HUES6 (cell line): Measurements from ENCODE around the gene C17orf100.

Source experiments
- H3K27ac ChIP-seq: 2 replicates; pipeline ENCODE4 v1.7.0; 2013; ENCODE audit warnings: low read depth, mild to moderate bottlenecking, low read length, inconsistent platforms
- H3K27me3 ChIP-seq: 2 replicates; pipeline ENCODE4 v1.6.1; 2013; ENCODE audit warnings: low read length; ENCODE audit not compliant: control insufficient read depth, insufficient read depth
- H3K36me3 ChIP-seq: 2 replicates; pipeline ENCODE4 v1.6.1; 2013; ENCODE audit warnings: low read length; ENCODE audit not compliant: control insufficient read depth, insufficient read depth
- H3K4me1 ChIP-seq: 2 replicates; pipeline ENCODE4 v1.6.1; 2013; ENCODE audit warnings: low read length; ENCODE audit not compliant: control insufficient read depth, insufficient read depth
- H3K4me3 ChIP-seq: 2 replicates; pipeline ENCODE4 v1.5.1; 2013; ENCODE audit warnings: low read depth, low read length
- H3K9ac ChIP-seq: one replicate; pipeline ENCODE4 v1.6.1; 2013; ENCODE audit warnings: mild to moderate bottlenecking, low read length
- H3K9me3 ChIP-seq: 2 replicates; pipeline ENCODE4 v1.6.1; 2013; ENCODE audit warnings: low read depth, low read length; ENCODE audit not compliant: control insufficient read depth, insufficient read depth

Gene C17orf100

DNA sequence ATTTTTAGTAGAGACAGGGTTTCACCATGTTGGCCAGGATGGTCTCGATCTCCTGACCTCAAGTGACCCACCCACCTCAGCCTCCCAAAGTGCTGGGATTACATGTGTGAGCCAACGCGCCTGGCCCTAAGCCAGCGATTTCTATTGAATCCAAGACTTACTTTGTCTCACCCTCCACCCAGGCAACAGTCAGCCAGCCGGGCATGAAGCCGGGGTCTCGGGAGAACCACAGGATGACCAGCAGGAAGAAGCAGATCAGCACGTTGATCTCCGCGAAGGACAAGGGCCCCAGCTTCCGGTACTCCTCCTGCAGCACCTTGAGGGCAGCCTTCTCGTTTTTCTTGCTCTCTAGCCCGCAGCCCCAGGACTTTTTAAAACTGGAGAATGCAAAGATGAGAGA, 44.0 kb downstream of the C17orf100 start:
- H3K9me3 ChIP-seq, result no peaks in the 10 kb centered on the region
- H3K27ac ChIP-seq, result no peak overlapping the region
- H3K9ac ChIP-seq, result no peak overlapping the region
- H3K4me1 ChIP-seq, result peaks cover 7% of the 10 kb centered on the region; the same call in 1 of the 2 replicates
- 0 out of 2 replicates have a peak, but pooled peaks cover 3% of the 10 kb centered on the region for H3K27me3 ChIP-seq
- H3K4me3 ChIP-seq, result no peak overlapping the region
- no peaks in the 10 kb centered on the region for H3K36me3 ChIP-seq

DNA sequence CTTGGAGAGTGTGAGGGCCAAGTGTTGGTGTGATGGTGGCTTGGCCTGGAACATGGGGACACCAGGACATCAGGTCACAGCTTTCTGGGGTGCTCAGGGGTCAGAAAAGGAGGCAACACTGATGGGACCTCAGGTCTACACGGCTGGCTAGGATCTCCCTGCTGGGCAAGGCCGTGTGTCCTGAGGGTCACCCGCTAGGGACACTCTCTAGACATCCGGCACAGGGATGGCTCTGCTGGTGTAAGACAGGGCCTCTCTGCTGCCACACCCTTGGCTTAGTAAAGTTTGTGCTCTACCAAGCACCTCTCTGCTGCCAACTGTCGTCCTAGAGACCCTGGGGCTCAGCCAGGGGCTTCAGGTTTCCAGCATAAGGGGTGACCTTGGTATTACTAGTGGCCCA, 45.3 kb downstream of the C17orf100 start:
- Histone ChIP-seq H3K36me3 (no peaks in the 10 kb centered on the region), H3K9ac (no peak overlapping the region), H3K4me3 (no peak overlapping the region), H3K27me3 (0 out of 2 replicates have a peak, but pooled peaks cover 3% of the 10 kb centered on the region), H3K9me3 (no peaks in the 10 kb centered on the region), H3K4me1 (peaks cover 15% of the 10 kb centered on the region; the same call in 1 of the 2 replicates), H3K27ac (no peak overlapping the region)

DNA sequence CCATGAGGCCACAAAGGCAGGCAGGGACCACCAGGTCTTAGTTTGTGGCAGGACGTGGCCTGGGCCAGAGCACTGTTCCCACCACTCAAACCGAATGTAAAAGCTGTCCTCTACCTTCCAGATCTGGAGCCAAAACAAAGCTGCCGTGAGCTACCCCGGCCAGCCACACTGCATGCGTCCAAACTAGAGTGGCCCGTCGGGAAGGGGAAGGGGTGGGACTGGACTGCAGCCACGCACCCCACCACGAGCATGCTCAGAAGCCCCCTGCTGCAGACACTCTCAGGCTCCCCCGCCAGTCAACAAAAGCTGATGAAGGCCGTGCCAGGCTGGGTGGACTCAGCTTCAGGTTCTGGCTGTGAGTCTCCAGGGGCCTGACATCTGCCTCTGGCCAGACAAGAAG, 46.4 kb downstream of the C17orf100 start:
- Histone ChIP-seq H3K27me3 (no peaks in the 10 kb centered on the region), H3K9ac (no peak overlapping the region), H3K27ac (no peak overlapping the region), H3K36me3 (no peaks in the 10 kb centered on the region), H3K4me1 (peaks cover 15% of the 10 kb centered on the region; the same call in 1 of the 2 replicates), H3K4me3 (no peak overlapping the region), H3K9me3 (no peaks in the 10 kb centered on the region)

DNA sequence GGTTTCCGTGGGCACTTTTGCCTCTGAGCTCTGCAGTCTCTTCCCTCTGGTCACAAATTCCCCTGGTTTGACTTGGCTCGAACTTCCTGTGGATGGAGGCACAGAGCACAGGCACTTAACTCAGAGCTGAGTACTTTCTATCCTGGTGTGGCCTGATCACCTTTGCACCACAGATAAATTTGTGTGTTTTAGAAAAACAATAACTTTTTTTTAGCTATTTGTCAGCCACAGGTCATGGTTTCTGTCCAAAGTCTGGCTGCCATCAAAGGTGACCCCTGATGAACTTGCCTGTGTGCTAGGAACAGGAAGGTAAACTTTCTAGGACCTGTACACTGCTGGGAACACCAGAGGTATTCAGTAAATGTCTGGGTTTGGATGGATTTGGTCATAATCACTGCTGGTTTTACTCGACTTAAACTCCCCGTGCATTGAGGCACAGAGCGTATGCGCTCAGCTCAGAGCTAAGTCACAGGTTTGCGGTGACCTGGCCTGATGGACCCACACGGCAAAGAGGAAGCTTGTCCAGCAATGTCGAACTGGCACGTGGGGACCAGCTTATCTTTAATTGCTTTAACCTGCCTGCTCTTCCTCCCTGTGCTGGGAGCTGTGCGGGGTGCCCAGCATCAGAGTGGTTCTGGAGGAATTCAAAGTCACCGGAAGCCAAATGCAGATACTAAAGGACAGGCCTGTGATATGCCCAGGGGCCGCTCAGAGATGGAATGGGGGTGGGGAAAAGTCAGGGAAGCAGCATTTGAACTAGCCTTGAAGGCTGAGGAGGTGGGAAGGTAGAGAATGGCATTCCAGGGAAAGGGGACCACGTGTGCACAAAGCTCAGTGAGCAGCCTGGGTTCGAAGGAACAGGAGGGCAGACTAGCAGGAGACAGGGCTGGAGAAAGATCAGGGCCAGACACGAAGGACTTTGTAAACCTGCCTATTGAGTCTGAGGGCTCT, 48.7 kb downstream of the C17orf100 start:
- Histone ChIP-seq H3K4me3 (no peak overlapping the region), H3K27ac (no peak overlapping the region), H3K27me3 (peaks cover 6% of the 10 kb centered on the region; the same call in 1 of the 2 replicates), H3K36me3 (no peaks in the 10 kb centered on the region), H3K9me3 (no peaks in the 10 kb centered on the region), H3K4me1 (peaks cover 15% of the 10 kb centered on the region; the same call in 1 of the 2 replicates), H3K9ac (peak overlapping the region; percentile 2)

DNA sequence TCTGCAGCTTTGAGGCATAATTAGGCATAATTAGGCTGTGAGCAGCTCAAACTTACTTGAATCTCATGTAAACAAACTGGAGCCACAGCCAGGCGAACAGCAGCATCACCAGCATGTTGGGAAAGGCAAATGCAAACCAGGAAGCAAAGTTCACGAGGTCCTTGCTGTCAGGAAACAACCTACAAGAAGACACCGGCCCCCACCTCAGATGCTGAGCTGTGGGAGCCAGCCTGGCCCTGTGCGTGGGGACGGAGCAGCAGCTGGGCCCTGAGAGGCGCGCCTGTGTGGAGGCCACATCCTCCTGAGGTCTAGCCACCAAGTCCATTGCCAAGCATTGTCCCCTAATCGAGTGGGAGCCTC, 49.4 kb downstream of the C17orf100 start:
- Histone ChIP-seq H3K4me1 (peaks cover 15% of the 10 kb centered on the region; the same call in 1 of the 2 replicates), H3K36me3 (no peaks in the 10 kb centered on the region), H3K4me3 (no peak overlapping the region), H3K9me3 (no peaks in the 10 kb centered on the region), H3K9ac (no peak overlapping the region), H3K27ac (no peak overlapping the region), H3K27me3 (peaks cover 12% of the 10 kb centered on the region; the same call in 1 of the 2 replicates)

DNA sequence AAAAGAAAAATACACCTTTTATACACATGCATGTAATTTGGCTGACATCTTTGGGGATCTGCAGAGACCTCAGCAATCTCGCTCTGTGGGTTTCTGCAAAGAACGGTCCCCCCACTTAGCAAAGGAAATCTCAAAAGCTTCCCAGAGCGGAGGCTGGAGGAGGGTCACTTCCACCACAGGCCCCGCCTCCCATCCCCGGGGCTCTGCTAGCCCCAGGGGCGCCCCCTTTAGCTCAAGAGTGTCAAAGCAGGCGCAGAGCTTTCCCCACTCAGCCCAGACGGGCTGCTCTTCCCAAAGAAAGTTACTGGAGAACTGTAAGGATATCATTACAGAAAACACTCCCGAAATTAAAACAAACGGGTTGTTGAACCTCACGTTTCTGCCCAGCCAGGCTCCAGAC, 50.2 kb downstream of the C17orf100 start:
- Histone ChIP-seq H3K9ac (no peak overlapping the region), H3K27me3 (peaks cover 16% of the 10 kb centered on the region; the same call in 1 of the 2 replicates), H3K27ac (no peak overlapping the region), H3K9me3 (no peaks in the 10 kb centered on the region), H3K4me1 (peaks cover 15% of the 10 kb centered on the region; the same call in 1 of the 2 replicates), H3K4me3 (no peak overlapping the region), H3K36me3 (no peaks in the 10 kb centered on the region)

DNA sequence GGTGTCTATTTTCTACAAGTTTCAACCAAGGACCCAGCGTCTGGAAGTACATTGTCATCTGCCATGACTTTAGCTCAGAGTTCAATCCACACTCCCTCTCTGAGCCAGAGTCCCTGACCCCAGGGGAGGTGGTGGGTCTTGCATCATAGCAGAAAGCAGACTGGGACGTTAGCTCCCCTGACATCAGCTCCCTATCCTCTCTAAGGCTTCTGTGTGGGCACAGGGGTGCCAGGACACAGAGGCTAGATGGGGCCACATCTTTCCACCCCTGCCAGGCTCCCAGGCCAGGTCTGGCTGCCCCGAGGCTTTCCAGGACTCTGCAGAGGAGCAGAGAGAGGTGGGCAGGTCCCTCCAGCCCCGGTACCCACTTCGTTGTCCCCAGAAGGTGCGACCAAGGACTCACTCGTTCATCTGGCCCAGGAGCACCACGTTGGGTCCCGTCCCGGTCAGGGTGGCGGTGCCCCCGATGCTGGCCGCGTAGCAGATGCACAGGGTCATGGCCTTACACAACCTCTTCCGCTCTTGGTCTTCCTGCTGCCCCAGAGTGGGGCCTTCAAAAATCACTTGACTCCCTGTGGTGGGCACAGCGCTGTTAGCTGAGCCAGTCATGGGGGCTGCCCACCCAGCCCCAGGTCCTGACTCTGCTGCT, 51.1 kb downstream of the C17orf100 start:
- peaks cover 18% of the 10 kb centered on the region; the same call in 1 of the 2 replicates for H3K27me3 ChIP-seq
- no peak overlapping the region for H3K27ac ChIP-seq
- no peaks in the 10 kb centered on the region for H3K36me3 ChIP-seq
- peaks cover 15% of the 10 kb centered on the region; the same call in 1 of the 2 replicates for H3K4me1 ChIP-seq
- no peaks in the 10 kb centered on the region for H3K9me3 ChIP-seq
- no peak overlapping the region for H3K9ac ChIP-seq
- no peak overlapping the region for H3K4me3 ChIP-seq
